ENCODE data around the gene FOCAD.

The FOCAD gene, protein sequence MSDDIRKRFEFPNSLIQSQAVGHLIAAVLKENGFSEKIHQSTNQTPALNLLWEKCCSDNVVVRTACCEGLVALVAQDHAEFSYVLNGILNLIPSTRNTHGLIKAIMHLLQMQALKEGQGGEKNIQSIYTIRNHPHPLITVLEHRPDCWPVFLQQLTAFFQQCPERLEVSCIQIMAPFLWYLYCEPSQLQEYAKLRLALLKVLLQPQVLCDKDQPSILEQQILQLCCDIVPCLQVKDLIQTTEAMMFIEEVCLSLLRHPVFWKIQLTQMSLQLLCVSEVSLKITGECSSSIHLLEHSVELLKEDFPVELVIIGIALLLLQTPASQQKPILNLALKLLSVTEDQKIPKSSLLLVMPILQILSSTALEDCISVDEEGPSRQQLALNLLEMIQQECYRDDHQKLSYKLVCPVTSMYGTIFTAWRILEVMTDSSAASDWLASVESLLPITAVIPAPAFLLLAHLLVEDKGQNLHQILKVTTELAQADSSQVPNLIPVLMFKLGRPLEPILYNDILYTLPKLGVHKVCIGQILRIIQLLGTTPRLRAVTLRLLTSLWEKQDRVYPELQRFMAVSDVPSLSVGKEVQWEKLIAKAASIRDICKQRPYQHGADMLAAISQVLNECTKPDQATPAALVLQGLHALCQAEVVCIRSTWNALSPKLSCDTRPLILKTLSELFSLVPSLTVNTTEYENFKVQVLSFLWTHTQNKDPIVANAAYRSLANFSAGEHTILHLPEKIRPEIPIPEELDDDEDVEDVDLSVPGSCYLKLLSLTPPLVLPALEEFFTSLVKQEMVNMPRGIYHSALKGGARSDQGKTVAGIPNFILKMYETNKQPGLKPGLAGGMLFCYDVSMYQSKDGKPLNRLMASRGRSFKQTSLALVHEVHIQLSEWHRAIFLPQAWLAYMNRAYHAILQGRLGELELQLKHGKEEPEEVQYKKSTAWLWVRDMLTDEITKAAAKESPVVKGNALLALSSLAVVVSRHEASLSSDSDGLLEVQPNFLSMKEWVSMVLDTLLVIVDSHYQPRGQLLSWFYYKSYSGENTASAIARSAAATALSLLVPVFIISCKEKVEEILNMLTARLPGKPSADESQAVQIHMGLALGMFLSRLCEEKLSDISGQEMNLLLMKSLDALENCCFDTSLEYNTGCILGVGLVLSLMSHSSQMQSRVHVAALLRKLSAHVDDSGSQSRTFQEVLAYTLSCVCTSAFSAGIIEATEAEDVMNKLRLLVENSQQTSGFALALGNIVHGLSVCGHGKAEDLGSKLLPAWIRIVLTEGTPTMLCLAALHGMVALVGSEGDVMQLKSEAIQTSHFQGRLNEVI (N-terminal part only)

DNA sequence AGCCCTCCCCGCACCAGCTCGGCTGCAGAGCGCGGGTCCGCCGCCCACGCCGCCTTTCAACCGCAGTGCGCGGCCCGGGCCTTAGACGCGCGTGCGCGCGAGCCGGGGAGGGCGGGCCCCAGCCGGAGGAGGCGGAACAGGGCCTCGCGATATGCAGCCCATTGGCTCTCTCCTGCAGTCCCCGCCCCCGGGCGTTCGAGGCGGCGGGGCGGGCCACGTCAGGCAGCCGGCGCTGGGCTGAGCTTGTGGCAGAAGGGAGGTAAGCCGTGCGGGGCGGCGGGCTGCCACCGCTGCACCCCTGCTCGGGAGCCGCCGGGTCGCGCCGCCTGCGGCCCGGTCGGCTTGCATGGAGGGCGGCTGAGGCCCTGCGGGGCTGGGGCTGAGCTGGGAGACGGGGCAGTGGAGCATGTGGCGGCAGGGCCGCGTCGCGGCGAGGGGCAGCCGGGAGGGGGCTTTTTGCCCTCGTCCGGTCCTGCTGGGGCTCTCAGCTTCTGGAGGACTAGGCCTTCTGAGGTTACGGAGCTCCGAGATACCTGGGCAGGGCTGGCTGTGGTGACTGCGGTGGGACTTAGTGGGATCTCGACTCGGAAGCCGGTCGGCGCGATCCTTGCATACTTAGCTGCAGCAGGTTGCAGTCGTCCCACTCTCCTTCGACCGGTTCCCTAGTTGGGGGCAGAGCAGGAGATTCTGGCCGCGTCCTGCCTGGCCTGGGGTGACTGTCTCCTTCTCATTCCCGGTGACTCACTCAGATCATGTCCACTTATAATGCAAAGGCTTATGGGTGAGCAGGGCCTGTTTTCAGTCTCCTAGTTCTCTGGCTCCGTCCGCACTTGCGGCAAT is at the start of gene FOCAD:
FOCAD (plus strand) TSS at position 225 of the 840 bp plus-strand sequence. CDS start 31,095 bp downstream, outside the sequence.
- peak; percentile 94 for DNase-seq (ENCODE audit: low spot score)

DNA sequence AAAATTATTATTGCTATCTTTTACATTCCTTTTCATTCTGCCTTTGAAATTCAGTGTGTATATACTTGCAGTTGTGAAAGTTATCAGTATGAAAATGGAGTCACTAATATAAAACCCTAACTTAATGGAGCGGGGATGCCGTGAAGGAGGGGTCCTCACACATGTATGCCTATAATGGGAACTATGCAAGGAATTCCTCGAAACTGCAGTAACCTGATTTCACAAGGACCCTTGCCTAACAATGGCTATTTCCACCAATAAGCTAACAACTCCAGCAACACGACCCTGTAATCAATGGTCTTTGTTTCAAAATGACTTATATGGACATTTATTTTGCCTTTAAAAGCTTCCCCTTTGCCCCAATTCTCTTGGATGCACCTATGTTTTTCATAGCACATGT is 49.2 kb upstream of the FOCAD start:
- no peak for DNase-seq (ENCODE audit: low spot score)

DNA sequence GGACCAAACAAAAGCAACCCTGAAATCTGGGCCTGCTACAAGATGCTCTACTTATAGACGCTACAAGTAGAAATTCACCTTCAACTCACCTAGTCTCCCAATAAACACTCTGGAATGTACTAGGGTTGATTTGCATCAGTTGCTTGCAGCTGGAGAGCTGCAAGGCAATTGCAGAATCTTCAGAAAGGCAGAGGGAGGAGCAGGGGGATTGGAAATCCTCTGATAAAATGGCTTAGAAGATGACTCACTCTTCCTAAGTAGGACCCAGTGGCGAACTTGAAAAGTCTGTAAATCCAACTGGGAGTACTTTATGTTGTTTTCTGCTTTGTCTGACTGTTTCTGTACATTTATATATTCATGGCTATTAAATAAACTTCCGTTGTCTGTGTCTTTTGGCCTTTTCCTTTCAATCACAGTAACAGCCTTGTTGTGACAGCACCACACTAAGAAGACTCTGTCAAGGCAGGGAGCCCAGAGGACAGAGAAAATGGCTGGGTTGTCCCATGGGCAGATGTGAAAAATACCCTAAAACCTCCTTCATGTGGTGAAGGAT is 47.1 kb upstream of the FOCAD start:
- no peak for DNase-seq (ENCODE audit: low spot score)

DNA sequence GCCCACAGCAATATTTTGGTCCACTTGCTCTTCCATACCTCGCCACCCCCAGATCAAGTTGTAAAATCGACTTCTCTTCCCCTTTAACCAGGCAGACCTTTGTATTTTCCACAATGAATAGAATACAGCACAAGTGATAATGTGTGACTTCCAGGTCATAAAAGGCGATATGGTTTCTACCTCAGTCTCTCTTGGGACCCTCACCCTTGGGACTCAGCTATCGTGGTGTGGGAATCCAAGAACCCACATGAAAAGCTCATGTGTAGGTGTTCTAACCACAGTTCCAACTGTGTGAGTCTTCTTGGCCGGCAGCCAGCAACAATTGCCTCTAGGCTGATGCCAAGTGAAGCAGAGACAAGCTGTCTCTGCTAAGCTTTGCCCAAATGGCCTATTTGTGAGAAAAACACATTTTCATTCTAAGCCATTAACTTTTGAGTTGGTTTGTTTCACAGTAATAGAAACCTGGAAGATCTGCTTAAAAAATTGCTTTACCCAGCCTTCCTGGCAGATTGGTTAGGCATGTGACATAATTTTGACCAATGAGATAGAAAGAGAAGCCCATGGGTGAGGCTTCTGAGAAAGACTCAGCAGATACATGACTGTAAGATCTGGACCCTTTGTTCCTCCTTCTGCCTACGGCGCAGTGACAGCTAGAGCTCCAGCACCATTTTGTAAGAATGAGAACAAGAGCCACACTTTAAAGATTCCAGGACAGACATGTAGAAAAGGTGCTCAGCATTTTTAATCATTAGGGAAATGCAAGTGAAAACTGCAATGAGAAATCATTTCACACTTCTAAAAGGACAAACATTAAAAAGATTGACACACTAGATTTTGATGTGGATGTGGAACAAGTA is 43.5 kb upstream of the FOCAD start:
- DNase-seq (ENCODE audit: low spot score): peak; percentile 73

DNA sequence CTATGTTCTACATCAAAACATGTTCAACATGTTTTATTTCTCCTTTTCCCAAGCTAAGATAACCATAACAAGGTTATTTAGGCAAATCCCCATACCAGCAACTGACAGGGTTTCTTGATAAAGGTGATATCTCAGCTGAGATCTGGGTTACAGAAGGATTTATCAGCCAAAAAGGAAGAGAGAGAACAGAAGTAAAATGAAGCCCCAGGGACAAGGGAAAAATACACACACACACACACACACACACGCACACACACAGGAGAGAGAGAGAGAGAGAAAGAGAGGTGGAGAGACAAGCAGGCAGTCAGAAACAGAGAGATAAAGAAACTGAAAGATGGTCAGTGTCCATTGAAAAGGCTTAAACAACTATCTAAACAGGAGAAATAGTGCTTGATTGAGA is 42.0 kb upstream of the FOCAD start:
- DNase-seq (ENCODE audit: low spot score): no peak

DNA sequence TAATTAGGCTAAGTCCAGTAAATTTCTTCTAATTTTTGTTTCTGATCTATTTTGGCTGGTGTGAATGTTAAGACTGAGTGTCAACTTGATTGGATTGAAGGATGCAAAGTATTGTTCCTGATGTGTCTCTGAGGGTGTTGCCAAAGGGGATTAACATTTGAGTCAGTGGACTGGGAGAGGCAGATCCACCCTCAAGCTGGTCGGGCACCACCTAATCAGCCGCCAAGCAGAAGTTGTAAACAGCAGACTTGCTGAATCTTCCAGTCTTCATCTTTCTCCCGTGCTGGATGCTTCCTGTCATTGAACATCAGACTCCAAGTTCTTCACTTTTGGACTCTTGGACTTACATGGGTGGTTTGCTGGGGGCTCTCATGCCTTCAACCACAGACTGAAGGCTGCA is 40.4 kb upstream of the FOCAD start:
- DNase-seq (ENCODE audit: low spot score): no peak

DNA sequence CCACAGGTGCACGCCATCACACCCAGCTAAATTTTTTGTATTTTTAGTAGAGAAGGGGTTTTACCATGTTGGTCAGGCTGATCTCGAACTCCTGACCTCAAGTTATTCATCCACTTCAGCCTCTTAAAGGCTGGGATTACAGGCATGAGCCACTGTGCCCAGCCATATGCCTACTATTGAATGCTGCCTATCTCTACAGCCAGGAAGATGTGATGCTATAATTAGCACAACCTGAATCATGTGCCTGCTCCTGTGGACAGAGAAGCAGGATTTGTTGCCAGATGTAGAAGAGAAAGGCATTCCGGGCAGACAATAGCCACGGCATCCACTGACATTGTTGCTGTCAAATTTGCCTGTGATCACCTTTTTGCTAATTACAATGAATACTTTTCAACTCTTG is 37.4 kb upstream of the FOCAD start:
- no peak for DNase-seq (ENCODE audit: low spot score)

DNA sequence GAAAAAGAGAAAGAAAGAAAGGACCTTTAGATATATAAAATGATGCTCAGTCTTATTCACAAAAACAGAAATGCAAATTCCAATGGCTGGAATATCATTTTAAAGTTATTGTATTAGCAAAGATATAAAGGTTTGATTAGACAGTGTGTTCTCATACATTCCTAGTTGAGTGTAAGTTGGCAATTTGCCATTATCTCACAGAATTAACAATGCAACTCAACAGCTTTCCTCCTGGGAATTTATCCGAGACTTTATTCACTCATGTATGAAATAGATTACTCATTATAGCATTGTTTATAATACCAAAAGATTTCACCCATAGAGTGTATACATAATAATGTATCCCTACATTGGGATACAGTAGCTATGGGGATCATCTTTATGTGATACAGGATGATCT is 34.7 kb upstream of the FOCAD start:
- no peak for DNase-seq (ENCODE audit: low spot score)

DNA sequence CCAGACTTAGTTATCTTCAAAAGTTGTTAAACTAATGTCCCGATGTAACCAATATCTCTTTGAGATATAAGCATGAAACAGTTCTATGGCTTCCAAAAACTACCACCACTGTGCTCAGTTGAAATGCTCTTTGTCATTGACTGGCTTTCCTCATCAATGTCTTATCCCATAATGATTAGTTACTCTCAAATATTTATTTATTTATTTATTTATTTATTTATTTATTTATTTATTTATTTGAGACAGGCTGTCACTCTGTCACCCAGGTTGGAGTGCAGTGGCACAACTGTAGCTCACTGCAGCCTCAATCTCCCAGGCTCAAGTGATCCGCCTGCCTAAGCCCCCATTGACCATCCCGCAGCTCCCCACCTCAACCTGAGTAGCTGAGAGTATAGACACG is 33.7 kb upstream of the FOCAD start:
- DNase-seq (ENCODE audit: low spot score): no peak

DNA sequence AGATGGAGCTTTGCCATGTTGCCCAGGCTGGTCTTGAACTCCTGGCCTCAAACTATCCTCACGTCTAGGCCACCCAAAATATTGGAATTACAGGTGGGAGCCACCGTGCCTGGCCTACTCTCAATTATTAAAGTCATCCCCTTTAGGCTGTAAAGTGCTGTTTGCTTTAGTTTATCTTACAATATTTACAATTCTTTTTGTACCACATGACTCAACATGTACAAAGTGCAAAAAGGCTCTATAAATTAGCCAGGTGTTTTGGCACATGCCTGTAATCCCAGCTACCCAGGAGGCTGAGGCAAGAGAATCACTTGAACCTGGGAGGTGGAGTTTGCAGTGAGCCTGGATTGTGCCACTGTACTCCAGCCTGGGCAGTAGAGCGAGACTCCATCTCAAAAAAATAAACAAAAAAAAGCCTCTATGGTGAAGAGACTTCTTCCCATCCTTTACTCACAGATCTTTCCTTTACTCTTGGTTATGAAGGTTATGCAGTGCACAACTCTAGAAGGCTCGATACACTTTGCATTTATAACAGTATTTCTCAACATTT is 33.2 kb upstream of the FOCAD start:
- DNase-seq (ENCODE audit: low spot score): no peak

DNA sequence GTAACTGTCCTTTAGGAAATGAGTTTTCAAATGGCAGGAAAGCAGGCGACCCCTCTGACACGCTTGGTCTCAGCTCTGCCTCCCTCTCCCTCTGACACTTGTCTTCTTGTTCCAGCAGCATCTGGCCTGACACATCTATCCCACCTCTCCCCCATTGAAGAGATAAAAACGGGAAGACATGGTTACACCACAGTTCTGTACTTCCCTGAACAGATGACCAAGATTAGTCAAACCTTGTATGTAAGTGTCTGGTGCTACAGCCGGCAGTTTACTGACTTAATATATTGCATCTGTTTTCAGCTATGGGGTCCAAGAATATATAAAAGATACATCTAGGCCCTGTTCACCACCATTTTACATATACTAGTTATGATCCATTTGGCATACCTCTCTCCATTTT is 32.1 kb upstream of the FOCAD start:
- no peak for DNase-seq (ENCODE audit: low spot score)

DNA sequence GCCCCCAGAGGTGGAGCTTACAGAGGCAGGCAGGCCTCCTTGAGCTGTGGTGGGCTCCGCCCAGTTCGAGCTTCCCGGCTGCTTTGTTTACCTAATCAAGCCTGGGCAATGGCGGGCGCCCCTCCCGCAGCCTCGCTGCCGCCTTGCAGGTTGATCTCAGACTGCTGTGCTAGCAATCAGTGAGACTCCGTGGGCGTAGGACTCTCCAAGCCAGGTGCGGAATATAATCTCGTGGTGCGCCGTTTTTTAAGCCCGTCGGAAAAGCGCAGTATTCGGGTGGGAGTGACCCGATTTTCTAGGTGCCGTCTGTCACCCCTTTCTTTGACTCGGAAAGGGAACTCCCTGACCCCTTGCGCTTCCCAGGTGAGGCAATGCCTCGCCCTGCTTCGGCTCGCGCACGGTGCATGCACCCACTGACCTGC is 25.8 kb upstream of the FOCAD start:
- peak; percentile 30 for DNase-seq (ENCODE audit: low spot score)

DNA sequence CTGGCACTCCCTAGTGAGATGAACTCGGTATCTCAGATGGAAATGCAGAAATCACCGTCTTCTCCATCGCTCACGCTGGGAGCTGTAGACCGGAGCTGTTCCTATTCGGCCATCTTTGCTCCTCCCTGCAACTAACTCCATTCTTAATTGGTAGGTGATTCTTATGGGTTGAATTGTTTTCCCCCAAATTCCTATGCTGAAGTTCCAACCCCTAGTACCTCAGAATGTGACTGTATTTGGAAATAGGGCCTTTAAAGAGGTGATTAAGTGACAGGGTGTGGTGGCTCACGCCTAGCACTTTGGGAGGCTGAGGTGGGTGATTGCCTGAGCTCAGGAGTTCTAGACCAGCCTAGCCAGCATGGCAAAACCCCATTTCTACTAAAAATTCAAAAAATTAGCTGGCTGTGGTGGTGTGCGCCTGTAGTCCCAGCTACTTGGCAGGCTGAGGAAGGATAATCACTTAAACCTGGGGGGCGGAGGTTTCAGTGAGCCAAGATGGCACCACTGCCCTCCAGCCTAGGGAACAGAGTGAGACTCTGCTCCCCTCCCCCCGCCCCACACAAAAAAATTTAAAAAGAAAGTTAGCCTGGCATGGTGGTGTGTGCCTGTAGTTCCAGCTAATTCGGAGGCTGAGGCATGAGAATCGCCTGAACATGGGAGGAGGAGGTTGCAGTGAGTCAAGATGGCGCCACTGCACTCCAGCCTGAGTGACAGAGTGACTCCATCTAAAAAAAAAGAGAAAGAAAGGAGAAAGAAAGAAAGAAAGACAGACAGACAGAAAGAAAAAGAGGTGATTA is 25.2 kb upstream of the FOCAD start:
- DNase-seq (ENCODE audit: low spot score): no peak

DNA sequence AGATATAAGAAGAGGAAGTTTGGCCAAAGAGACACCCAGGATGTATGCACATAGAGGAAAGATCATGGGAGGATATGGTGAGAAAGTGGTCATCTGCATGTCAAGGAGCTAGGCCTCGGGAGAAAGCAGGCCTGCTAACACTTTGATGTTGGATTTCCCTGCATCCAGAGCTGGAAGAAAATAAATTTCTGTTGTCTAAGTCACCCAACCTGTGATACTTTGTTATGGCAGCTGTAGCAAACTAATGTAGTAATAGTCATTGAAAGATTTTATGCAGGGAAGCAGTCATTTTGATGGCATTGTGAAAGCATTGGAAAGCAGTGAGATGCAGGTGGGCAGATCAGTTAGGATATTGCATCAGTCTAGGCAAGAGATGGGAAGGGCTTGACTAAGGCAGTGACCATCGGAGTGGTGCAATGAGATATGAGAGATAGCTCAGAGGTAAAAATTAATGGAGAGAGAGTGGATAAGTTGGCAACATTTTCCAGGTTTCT is 24.5 kb upstream of the FOCAD start:
- DNase-seq (ENCODE audit: low spot score): no peak

DNA sequence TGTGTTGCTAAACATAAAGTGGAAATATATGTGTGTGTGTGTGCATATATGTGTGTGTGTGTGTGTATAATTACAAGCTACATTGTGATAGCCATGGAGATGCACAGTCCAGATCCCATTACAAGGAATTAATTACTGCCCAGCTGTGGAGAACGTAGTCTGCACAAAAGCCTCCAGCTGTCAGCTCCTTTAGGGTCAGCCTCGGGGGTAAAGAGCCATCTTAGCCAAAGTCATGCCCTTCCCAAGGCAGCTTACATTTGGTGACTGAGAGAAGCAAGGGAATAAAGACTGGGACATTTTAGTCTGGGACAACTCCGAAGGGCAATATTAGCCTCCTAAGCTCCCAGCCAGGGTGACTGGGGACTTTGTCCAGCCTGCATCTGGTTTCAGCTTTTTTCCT is 21.9 kb upstream of the FOCAD start:
- no peak for DNase-seq (ENCODE audit: low spot score)

DNA sequence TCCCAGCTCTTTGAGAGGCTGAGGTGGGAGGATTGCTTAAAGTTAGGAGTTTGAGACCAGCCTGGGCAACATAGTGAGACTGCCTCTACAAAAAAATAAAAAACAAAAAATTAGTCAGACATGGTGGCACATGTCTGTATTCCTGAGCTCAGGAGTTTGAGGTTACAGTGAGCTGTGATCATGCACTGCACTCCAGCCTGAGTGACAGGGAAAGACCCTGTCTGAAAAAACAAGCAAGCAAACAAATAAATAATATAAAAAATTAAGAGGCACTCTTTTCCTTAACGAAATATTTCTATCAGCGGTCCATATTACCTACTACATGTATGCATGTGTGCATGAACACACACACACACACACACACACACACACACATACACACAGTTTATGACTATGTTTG is 20.9 kb upstream of the FOCAD start:
- no peak for DNase-seq (ENCODE audit: low spot score)

DNA sequence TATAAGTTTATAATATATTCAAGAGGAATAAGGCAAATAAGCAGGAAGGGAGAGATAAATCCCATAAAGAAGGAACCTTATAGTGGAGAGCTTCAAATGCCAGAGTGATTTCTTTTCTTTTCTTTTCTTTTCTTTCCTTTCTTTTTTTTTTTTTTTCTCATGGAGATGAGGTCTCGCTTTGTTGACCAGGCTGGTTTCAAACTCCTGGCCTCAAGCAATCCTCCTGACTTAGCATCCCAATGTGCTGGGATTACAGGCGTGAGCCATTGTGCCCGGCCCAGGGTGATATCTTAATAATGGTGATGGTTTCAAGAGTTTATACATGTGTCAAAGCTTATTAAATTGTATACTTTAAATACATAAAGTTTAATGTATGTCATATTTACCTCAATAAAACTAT is 19.6 kb upstream of the FOCAD start:
- DNase-seq (ENCODE audit: low spot score): no peak

DNA sequence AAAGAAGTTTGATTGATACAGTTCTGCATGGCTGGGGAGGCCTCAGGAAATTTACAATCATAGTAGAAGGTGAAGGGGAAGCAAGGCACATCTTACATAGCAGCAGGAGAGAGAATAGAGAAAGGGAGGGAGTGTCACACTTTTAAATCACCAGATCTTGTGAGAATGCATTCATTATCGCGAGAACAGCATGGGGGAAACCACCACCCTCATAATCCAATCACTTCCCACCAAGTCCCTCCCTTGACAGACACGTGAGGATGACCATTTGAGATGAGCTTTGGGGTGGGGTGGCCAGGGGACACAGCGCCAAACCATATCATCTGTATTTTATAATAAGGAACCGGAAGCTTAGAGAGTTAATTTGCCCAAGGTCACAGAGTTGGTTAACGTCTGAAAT is 13.7 kb upstream of the FOCAD start:
- DNase-seq (ENCODE audit: low spot score): no peak

DNA sequence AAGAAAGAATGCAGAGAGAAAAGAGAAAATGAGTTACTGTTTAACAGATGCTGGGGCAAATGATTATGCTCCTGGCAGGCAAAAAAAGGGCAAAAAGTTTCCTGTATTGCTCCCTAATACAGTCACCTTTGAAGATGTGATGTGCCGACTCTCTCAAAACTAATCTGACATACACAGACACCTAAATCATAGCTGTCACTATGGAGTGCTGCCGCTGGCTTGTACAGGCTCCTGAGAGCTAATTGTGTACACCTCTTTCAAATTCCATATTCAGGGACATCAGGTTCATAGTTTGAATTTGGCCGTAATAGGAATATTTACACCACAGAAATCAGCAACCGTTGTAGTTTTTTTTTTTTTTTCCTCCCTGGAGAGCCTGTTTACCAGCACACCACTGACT is 12.4 kb upstream of the FOCAD start:
- no peak for DNase-seq (ENCODE audit: low spot score)

All from CD4-positive, alpha-beta T cell treated with Interleukin-2 at 100 ng/mL for 4 hours (primary cell).